ENCODE measurements around the gene ERGIC1.

DNA sequence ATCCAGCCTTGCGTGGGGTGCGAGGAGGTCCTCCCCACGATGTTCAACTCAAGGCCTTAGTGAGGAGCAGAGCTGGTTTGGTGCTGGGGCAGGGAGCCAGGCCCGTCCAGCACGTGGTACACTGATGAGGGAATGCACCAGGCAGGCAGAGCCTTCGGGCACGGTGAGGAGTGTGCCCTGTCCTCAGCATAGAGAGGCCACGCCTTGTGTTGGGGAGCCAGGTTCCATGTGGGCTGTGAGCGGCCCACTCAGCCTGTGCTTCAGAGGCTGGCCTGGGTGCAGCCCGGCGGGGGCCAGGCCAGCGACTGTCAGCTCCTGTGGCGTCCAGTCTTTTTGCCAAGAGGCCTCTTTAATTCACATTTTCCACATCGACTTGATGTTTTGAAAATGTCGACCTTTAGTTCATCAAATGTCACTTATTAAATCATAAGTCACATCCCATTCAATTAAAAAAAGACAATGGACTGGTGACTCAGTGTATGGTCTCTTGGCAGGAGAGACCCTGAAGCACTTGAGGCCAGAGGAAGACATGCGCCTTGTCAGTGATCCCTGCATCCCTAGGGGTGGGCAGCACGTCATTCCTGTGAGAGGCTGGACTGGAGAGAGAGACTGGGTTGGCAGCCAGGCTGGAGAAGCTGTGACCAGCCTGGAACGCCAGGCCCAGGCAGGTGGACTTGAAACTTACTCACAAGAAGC, 21.7 kb downstream of the ERGIC1 start:
- TF ChIP-seq, protein P1, sequence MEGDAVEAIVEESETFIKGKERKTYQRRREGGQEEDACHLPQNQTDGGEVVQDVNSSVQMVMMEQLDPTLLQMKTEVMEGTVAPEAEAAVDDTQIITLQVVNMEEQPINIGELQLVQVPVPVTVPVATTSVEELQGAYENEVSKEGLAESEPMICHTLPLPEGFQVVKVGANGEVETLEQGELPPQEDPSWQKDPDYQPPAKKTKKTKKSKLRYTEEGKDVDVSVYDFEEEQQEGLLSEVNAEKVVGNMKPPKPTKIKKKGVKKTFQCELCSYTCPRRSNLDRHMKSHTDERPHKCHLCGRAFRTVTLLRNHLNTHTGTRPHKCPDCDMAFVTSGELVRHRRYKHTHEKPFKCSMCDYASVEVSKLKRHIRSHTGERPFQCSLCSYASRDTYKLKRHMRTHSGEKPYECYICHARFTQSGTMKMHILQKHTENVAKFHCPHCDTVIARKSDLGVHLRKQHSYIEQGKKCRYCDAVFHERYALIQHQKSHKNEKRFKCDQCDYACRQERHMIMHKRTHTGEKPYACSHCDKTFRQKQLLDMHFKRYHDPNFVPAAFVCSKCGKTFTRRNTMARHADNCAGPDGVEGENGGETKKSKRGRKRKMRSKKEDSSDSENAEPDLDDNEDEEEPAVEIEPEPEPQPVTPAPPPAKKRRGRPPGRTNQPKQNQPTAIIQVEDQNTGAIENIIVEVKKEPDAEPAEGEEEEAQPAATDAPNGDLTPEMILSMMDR (conservative IDR thresholded peaks at IDR 0.05; ENCODE audit: low read length), result no peak
- no peak for TF ChIP-seq EZH2phosphoT487 (IDR thresholded peaks at IDR 0.05; ENCODE audit: borderline replicate concordance)
